ENCODE data around the gene HSDL1.
"Not testable (repeated sequence)": the region's sequence is repeated elsewhere in the genome, so short reads cannot be mapped to it uniquely, and the experiment has no call there.

HSDL1 gene

DNA sequence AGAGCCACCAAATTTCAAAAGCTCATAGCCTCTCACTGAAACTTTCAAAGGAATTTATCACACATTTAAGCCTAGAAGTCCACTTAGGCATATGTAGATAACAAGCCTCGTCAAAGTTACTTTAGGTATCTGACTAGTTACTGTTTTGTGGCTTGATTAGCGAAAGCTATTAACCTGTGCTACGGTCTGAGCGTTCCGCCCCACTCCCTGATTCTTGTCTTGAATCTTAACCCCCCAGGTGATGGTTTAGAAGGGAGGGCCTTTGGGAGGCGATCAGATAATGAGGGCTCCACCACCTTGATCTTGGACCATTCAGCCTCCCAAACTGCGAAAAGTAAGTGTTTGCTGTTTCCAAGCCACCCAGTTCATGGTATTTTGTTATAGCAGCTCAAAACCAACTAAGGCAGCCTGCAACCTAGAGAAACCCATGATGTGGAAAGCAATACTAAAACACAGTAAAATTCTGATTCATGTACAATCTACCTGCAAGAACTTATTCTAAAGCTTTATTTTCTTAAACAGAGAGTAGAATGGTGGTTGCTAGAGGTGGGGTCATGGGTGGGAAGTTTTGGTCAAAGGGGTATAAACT is 7.1 kb downstream of the HSDL1 start:
- DNase-seq, result no peak

- no peak for DNase-seq
Observed at GRCh38 chr16:84137287-84137686, 7.7 kb downstream of the HSDL1 start.

DNA sequence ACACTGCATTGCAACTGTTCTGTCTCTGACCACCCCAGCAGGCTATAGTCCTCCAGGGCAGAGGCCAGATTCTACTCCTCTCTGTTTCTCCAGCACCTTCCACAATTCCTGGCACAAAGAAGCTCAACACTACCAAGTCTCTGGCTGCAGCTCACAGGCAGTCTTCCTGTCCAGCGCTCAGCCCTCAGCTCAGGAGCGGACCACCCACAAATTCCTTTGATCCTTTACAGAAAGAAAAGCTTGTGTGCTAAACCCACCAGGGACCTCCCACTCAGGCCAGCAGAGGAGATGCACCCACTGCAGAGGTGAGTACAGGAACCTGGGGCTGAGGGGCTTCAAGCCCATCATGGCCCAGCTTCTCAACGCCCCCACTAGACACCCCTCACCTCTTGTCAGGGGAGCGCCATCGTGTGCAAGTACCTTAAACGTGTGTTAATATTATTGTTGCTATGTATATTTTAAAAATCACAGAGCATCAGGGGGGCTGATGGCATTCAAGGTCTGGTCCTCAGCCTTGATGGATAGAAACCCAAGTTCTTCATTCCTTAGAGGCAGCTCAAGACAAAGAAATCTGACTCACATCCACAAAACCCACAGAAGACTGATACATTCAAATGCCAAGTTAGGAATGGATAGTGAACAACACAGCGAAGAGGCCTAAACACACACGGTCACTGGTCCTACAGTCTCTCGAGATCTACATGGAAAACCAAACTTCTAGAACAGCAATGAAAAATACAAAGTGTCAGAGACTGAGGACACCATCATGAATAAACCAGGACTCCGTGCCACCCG is 8.4 kb downstream of the HSDL1 start:
- DNase-seq, result no peak

DNA sequence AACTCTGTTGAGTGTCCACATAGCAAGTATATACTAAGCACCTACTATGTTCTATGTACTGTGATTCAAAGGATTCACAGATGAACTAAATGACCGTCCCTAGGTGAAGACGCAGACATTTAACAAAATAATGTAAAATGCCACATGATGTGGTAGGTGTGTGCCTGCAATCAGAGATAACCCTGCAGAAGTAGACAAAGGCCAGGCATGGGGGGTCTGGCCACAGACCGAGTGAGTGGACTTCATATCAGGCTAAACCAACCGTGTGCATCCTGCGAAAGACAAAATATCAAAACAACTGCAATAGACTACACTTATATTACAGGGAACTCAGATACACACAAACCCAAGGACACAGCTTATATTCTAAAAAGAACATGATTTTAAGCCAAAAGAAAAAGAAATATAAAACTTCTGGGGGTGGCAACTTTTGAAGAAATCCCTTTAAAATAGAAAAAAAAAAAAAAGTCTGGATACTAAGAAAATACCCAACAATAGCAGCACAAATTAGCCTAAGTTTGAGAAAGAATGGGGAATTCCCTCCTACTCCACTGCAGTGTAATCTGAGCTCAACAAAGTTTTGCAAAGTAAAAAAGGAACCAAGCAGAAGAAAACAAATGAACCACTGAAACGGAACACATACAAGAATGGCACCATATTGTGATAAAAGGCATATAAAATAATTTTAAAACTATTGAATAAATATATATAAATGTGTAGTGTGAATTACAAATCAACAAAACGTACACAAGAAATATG is 12.3 kb downstream of the HSDL1 start:
- no peak for DNase-seq

DNA sequence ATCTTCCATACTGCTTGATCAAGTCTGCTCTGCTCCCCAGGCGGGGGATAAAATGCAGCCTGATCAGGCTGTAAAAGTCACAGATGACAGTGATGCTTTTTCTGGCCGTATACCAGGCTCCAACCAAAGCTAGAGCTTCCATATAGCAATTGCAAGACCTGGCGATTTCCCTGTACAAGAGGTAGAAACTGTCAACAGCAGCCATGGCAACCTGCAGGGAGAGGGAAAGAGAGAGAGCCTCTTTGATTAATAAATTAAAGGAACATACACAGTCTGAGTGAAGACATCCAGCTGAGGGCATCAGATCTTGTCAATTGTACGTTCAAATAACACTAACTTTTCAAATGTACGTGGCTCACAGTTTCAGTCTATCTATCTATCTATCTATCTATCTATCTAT is 13.9 kb downstream of the HSDL1 start:
- no peak for DNase-seq

GRCh38 chr16:84124257-84125073 is 20.5 kb downstream of the HSDL1 start:
- DNase-seq, result no peak

- DNase-seq, result no peak
Observed at GRCh38 chr16:84121007-84121406, 24.0 kb downstream of the HSDL1 start.

DNA sequence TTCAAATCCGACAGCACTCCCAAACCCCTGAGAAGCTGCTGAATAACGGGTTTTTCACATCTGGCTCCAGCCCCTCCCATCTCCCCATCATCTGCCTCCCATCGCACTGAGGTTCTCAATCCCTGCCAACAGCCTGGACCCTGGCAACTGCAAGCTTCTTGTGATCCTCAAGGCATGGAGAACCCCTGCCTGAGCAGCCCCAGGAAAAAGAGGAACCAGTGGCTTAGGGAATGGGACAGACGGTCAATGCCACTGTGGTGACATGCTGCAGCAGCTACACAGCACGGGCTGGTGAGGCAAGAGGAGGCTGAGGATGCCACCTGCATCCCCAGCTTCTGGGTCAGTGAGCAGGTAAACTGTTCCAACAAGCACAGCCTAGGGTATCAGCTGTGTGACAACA is 25.0 kb downstream of the HSDL1 start:
- DNase-seq, result no peak

GRCh38 chr16:84119368-84119767 is 25.6 kb downstream of the HSDL1 start:
- DNase-seq, result no peak

- DNase-seq, result not testable (repeated sequence)
Observed at GRCh38 chr16:84118315-84118714, 26.7 kb downstream of the HSDL1 start.

DNA sequence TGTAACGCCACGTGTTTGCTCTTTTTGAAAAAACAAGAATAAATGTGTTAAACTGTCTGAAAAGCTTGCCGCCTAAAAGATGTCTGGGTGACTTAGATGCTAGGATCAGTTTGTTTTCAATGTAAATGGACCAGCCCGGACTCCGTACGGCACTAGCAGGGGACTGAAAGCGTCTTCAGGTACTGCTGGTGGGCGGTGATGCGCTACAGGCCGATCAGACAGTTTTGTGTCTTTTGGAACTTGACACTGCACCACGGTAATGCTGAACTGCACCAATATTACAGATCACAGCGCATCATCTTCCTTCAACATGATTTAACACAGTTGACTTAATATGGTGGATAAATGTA is 27.5 kb downstream of the HSDL1 start:
- peak; percentile 64 for DNase-seq

- DNase-seq, result peak; percentile 99
Observed at GRCh38 chr16:84116720-84117493, 28.1 kb downstream of the HSDL1 start, which contains the start of gene MBTPS1. MBTPS1 (minus strand) TSS chr16:84116942; CDS start chr16:84101783, 15,159 bp downstream.

- peak; percentile 68 for DNase-seq
Observed at GRCh38 chr16:84115919-84116719, 28.9 kb downstream of the HSDL1 start.

GRCh38 chr16:84111949-84112348 is 33.0 kb downstream of the HSDL1 start:
- peak; percentile 59 for DNase-seq

DNA sequence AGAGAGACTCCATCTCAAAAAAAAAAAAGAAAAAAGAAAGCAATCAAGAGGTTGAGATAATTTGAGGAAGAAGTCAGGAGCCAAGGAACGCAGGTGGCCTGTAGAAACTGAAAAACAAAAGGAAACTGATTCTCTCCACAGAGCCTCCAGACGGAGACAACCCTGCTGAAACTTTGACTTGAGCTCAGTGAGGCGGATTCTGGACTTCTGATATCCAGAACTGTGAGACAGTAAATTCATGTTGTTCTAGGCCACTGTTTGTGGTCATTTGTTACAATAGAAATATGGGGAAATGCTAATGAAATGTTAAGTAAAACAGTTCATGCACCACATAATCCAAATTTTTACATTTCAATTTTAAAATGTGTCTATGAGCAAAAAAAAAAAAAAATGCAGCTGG is 33.5 kb downstream of the HSDL1 start:
- no peak for DNase-seq

DNA sequence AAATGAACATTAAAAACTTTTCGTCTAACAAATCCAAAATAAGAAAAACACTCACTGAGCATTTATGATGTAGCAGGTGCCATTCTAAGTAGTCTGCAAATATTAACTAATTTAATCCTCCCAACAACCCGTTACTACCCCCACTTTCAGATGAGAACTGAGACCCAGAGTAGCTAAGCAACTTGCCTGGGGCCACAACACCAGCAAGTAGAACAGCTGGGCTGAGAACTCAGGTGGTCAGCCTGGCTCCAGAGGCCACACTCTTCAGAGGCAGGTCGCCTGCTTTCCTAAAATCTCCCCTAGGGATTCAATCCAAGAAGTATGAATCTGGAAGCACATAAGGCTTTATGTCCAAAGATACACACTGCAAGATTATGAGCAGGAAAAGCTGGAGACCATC is 34.5 kb downstream of the HSDL1 start:
- no peak for DNase-seq

DNA sequence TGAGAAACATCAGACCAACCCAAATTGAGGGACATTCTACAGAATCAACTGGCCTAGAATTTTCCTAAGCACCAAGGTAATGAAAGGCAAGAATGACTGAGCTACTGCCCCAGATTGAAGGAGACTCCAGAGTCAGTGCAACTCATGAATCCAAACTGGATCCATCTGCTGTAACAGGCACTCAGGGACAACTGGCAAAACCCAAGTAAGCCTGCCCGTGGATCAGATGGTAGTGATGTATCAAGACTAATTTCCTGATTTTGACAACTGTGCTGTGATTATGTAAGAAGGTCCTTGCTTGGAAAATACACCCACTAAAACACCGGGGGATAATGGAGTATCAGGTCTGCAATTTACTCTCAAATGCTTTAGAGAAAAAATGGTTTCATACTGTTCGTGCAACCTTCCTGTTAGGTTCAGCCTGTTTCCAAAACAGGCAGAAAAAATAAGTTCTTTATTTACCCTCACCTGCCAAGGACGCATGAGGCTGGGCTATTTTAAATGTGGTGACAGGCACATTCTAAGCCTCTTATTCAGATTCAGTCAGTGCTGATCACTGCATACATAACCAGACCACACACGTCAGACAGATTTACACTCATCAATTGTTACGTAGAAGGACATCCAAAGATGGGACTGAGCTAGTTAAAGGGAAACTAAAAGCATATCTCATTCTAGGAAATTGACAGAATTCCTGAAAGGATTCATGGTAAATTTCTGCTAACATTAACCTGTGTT is 35.2 kb downstream of the HSDL1 start:
- no peak for DNase-seq

DNA sequence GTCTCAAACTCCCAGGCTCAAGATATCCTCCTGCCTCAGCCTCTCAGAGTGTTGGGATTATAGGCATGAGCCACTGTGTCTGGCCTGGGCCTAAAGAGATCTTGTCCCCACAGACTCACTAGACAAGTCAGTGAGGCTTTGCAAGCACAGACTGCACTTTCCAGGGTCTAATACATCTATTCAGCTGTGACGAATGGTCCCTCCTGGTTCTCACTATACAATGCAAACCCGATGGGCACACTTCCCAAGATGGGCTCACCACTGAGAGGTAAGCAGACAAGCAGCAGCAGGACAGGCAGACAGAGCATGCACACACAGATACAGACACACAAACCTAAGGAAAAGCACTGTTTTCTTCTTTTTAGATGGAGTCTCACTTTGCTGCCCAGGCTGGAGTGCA is 37.1 kb downstream of the HSDL1 start:
- DNase-seq, result no peak

DNA sequence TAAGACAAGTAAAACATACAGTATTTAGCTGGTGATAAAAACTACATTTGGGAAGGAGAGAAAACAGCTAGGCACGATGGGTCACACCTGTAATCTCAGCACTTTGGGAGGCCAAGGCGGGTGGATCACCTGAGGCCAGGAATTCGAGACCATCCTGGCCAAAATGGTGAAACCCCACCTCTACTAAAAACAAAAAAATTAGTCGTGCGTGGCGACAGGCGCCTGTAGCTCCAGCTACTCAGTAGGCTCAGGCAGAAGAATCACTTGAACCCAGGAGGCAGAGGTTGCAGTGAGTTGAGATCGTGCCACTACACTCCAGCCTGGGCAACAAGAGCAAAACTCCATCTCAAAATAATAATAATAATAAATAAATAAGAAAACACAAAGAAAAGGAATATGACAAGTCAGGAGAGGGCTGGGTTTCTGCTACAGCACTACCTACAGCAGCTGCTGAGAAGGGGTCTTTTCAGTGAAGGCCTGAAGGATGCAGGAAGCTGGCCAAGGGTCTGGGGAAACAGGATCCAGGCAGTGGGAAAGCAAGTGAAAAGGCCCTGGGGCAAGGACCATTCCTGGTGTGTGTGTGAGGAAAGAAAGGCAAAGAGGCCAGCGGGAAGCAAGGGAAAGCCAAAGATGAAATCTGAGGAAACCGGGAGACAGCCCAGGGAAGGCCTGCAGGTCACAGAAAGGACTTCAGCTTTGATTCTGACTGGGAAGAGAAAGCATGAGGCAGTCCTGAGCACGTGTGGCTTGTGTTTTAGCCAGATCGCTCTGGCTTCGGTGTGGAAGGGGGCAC is 38.8 kb downstream of the HSDL1 start:
- no peak for DNase-seq

GRCh38 chr16:84105301-84105815 is 39.6 kb downstream of the HSDL1 start:
- DNase-seq, result no peak
